Suppressor macrophage treated with lipopolysaccharide for 1 hour (primary cell): ENCODE results near the gene KCTD18.

Experiments
- DNase-seq, 3 donors: peaks; one replicate each; pipeline ENCODE4 v3.0.0-alpha.2; 2020 to 2022

The KCTD18 gene

DNA sequence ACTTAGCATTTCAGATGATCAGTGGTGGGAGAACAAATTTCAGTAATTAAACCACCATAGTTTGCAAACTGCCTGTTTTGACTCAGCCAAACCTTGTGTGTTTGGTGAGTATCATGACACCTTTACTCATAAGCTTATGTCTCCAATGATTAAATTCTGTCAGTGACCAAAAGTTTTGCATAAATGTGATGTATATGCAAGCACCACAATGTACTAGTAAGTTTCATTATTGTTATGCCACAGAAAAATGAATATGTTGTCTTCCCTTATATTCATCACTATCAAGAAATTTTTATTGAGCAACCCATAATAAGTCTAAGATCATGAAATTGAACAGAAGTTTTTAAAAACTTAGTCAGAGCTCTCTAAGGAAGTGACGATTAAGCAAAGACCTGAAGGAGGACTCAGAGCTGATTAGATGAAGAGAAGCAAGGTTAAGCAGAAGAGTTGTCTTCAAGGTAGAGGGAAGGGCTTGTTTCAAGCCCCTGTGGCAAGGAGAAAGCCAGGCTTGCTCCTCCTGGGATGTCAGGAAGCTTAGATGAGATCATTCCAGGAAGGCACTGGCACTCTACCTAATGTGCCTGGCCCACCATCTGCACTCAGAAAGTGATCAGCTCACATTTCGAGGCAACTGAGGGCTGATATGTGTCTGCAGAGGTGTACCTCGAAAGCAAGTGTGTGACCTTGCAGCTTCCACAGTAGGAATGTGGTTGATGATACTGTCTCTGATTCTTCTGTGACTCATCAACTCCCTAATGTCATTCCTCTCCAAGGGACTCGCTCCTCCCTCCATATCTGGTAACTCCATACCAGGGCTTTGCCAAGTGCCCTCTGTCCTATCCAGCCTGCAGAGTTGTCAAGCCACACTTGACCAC lies 54.7 kb downstream of the KCTD18 start:
- DNase-seq = peak; percentile 11 to 55 (median 29)

DNA sequence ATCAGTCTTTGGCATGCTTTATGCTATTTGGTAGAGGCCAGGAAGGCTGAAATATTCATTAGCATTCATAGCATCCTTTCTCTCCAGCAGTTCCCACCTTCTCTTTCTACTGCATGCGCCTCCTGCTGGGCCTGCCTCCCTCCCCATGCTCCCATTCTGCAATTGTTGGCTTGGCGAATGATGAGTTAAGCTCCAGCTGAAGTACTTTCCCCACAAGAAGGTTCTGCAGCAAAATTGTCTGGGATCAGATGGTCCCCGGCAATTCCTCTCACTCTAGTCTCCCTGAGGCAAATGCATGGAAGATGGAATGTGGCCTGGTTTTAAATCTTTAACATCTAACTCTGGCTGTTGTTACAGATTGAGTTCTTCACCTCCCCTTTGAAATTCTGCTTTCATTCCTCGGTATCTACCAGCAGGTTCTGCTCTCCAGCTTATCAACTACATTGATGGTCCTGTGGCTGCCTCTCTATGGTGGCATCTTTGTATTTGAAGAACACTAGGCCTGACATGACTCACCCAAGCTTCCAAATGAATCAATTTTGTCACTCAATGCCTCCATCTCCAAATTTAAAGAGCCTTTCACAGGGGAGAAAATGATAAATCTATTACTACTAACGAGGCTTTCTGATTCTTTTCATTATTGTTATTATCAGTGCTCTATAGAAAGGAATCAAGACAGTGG lies 55.9 kb downstream of the KCTD18 start:
- DNase-seq = no peak

DNA sequence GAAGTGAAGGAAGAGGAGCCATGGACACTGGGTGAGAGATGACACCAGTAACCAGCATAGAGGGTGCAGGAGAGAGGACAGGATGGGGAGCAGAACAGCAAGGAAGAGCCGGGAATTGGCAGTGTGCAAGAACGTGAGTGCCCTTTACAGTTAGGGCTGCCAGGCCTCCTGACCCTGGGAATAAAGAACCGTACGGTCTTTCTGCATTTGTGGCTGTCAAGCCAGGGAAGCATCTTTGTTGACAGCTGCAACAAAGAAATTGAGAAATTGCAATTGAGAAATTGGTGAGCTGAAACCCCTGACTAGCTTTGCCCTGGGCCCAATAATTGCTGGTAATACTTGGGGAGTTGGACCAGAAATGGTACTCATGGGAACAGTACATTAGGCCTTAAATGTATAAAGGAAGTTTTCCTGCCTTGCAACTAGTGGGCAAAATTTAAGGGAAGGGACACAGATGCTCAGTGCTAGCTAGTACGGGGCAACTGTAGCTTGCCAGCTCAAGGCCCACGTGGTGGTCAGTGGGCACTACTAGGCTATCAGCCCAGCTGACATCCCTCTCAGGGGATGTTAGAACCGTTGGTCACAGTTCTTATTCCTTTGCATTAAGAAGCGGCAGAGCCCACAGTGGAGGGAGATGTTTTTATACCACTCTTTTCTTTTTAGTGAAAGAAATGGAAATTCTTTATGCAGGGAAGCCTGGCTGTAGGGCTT lies 56.6 kb downstream of the KCTD18 start:
- DNase-seq = no peak

DNA sequence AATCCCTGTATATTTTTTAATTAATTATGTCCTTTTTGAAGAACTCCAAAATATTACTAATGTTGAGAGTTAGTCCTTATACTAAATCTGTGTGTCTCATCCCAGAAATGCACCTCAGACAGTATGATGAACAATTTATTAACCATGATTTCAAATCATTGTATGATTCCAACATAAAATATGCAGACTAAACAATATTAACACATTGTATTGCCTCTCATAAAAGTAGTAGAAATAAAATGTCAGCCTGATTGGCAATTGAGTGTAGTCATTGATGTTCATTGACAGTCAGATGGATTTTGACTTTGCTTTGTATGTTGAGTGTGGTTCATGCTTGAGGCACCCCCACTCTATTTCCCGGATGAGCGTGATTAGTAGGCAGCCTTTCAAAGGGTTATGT lies 57.5 kb downstream of the KCTD18 start:
- DNase-seq = no peak

DNA sequence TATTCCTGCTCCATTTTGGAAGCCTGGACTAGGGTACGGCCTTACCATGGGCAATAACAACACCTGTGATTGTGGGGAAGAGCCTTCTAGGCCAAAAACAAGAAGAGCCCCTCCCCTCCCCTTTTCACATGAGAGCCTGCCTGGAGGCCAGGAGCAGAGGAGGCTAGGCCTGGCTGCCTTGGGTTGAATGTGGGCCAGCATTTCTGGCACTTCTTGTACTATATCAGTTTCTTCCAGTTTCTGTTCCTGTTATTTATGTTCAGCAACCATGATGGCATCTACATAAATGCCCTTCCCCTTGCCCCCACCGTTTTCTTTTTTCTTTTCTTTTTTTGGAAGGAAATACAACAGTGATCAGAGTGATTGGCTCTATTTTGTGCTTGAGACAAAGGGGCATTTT lies 58.4 kb downstream of the KCTD18 start:
- DNase-seq = peak; percentile 12 to 32 (median 13)

DNA sequence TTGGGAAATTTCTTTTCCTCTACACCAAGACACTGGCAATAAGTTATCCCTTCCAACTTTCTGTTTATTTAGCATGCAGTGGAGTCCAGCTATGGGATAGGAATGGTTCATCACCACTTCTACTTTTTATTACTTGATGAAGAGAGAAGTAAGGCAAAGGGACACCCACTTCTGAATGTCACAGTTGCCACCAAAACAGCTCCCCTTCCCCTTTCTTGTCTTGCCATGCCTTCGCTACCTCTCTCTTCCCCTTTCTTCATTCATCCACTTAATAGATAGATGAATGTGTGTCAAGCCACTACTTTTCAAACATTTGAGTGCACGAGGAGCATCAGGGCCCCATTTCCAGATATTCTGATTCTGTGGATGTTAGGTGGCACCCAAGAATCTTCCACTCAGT lies 59.6 kb downstream of the KCTD18 start:
- peak; percentile 20 to 45 (median 24) for DNase-seq

DNA sequence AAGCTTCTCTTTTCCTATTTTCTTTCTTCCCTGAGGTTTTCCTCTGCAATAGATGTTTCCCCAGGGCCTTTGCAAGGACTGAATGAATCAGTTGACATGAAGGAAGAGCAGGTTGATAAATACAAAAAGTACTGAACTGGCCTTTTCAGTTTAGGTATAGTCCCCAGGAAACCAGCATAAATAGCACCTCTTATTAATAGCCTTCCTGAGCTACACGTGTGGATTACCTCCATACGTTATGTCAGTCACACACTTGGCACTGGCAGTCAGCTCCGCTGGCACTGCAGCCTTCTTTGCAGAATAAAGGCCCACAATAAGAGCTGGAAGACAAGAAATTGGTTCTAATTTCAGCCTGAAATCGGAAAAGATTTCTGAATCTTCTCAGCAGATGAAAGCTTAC lies 60.7 kb downstream of the KCTD18 start:
- DNase-seq = no peak

DNA sequence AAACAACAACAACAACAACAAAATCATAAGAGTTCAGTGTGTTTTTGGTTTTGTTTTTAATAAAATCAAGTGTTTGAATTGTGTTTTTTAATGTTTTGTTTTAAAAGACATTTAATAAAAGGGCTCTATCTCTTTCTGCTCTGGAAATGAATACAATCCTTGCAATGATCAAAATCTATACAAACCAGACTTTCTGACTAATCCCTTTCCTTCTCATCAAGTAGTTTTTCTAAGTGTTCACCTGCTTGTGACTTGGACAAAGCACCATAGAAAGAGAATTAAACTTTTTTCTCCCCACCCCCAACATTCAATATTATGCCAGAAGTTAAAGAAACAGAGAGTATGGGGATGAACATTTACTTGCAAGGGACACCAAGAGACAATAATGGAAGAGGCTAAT lies 61.4 kb downstream of the KCTD18 start:
- DNase-seq = no peak

DNA sequence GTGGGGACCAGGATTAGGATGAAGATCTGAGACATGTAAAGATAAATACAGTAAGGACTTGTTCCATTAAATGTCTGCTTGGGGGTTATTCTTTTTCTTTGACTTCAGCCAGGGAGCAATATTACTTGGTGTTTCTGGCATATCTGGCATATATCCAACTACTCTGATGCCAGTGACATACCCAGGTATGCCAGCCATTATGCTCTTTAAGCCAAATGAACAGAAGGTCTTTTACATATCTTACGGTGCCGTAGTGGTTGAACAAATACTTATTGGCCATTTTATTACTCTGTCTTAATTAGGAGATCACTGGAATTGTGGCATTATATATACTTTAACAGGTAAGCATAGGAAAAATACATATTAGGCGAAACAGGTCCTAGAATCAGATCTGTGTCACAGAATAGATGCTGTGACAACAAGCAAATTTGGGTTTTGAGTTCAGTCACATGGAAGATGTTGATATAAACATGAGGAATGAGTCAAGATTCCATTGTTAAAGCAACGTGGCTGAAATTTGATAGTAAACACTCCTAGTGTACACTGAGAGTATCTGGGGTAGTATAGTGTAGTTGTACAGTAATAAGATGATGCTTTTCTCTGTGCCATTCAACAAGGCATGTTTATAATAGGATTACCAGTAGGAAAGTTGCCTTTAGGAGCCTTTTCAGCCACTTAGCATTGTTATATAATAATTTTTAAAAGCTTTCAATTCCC lies 62.6 kb downstream of the KCTD18 start:
- DNase-seq = no peak

DNA sequence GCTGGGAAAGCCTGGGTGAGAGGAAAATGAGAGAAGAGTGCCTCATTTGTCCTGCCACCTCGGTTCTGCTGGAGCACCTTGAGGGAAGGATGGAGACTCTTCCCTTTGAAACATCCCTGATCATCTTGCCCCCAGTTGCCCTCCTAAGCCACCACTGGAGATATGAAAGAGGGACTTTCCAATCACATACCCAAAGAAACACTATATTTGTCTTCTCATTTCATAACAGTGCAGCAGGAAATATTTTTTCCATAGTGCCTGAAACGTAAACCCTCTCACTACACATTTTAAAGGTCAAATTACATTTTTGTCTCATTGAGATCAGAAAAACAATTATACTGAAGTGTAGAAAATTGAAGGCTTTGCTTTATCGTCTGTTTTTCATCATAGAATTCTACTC lies 63.3 kb downstream of the KCTD18 start:
- DNase-seq = no peak

DNA sequence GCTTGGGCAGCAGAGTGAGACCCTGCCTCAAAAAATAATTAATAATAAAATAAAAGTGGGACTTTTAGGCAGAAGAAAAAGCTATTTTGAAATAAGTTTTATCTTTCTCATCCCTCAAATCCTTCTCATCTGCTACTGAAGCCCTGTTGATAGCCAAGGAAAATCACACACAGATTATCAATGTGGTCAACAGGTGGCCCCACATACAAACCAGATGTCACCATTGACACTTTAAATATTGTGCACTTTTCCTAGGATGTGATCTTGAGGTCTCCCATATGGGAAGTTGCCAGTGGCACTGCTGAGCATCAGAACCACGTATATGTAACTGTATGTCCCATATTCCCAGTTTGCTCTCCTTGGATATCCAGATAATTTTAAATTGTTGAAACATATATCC lies 64.6 kb downstream of the KCTD18 start:
- DNase-seq = no peak

DNA sequence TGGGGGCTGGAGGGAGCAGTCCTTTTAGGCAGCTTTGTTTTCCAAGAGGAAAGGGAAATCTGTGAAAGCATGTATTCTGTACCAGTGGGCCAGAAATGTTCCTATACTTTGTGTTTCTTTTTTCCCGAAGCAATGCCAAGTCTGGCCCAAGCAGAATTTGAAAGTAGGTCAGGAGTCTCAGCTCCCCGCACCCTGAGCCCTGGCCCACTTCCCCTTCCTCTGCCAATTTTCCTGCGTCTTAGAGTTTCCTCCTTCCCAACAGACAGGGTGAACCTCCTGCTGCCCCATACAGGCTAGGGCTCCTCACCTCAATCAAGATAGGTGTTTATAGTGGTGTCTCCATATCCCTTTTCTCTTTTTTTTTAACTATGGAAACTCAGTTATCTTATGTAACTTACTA lies 65.3 kb downstream of the KCTD18 start:
- no peak for DNase-seq

DNA sequence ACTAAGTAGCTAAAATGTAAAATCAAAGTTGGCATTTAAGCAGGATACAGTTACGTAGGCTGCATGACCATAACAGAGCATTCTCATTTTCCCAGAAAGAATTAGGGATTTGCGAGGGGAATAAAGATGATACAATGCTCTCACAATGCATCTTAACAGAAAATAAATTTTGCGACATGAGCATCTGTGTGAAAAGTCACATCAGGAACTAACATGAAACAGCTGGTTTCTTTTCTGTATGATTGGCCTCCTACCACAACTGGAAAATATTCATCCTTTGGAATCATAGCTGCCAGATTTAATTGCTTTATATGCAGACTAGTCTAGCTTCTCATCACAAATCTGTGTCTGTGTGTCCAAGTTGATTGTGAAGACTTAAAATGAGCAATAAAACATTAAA lies 66.0 kb downstream of the KCTD18 start:
- DNase-seq = no peak

DNA sequence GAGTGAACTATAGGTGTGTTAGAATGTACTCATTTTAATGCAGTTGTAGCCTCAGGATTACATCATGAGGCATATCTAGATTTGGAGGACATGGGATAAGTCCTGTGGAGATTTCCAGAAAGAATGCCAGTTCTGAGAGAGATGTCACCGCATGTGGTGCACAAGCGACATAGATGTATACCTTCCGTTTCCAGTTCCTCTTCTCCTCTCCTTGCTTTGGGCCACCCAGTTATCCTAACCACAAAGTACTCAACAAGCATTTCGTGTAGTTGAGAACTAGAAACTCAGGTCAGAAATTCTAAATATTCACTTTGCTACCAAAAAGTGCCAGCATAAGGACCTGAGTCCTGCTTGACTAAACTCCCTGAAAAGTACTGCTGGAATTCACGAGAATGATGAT lies 66.5 kb downstream of the KCTD18 start:
- DNase-seq = no peak

DNA sequence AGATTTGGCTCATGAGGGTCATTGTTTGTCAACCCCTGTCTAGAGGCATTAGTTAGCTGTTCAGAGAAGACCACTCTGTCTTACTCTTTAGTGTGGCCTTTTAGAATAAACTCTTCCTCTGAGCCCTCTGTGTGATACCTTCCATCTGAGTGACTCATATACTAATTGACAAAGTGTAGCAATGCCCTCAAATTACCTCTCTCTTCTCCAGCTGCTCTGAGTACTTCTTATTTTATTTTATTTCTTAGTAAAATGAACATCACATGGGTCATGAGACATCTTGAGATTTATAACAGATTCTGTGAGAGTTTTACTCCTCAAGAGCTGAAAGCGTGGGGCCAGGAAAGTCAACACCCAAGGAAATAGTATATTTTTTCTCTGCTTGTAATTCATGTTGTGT lies 67.4 kb downstream of the KCTD18 start:
- no peak for DNase-seq

DNA sequence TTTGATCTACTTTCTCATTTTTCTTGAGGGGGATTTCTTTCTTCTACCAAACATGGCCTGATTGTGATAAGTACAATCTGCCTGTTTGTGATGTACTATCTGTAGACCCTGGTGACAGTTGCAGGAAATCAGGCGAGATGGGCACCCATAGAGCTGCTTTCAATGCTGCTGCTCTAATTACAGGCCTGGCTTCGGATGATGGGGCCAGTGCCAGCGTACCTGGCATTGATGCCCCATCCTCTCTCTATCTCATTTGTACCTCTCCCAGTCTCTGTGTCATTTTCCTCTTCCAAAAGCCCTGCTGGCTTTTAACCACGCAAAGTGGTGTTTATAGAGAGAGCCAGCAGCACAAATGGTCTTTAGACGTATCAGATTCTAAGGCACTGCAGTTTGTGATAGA lies 69.9 kb downstream of the KCTD18 start:
- DNase-seq = no peak
